PC-3 (cell line): ENCODE results near the gene PDSS2.
"Not testable (repeated sequence)": the region's sequence is repeated elsewhere in the genome, so short reads cannot be mapped to it uniquely, and the experiment has no call there.

ENCODE experiments used
- CTCF ChIP-seq: fragments of 300-600 bp; sonication (generic); conservative IDR thresholded peaks from 2 replicates; pipeline ENCODE4 v1.5.1; 2017; ENCODE audit warnings: antibody characterized with exemption, low read depth, mild to moderate bottlenecking, low read length
- EZH2phosphoT487 ChIP-seq: fragments of 300-600 bp; sonication (generic); IDR thresholded peaks from 2 replicates; pipeline ENCODE4 v1.6.1; 2018; ENCODE audit warnings: mild to moderate bottlenecking, antibody characterized with exemption, low read length, borderline replicate concordance

DNA sequence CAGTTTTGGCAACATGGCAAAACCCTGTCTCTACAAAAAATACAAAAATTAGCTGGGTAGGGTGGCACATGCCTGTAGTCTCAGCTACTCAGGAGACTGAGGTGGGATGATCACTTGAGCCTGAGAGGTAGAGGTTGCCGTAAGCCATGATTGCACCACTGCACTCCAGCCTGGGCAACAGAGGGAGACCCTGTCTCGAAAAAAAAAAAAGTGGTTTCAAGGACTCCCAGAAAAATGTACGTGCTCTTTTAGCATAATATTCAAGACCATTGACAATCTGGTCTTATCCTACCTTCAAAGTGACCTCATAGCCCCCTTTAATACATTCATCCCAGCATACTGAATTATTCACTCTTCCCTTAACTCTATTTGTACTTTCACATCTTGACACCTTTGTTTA, 16.0 kb upstream of the PDSS2 start:
- TF ChIP-seq CTCF, EZH2phosphoT487: not testable (repeated sequence)
